ENCODE measurements around the gene IGF2BP2. TPM values are rescaled to one million over a fixed set of nuclear protein-coding genes. Genes with fewer than 3 reads are reported as not detected.

IGF2BP2 gene
- total and polyA plus RNA-seq, 2 of the 13 experiments (the other 11 are each of a cell fraction or from before 2014, with no cell fraction given), result 6.5 to 46.0 TPM

DNA sequence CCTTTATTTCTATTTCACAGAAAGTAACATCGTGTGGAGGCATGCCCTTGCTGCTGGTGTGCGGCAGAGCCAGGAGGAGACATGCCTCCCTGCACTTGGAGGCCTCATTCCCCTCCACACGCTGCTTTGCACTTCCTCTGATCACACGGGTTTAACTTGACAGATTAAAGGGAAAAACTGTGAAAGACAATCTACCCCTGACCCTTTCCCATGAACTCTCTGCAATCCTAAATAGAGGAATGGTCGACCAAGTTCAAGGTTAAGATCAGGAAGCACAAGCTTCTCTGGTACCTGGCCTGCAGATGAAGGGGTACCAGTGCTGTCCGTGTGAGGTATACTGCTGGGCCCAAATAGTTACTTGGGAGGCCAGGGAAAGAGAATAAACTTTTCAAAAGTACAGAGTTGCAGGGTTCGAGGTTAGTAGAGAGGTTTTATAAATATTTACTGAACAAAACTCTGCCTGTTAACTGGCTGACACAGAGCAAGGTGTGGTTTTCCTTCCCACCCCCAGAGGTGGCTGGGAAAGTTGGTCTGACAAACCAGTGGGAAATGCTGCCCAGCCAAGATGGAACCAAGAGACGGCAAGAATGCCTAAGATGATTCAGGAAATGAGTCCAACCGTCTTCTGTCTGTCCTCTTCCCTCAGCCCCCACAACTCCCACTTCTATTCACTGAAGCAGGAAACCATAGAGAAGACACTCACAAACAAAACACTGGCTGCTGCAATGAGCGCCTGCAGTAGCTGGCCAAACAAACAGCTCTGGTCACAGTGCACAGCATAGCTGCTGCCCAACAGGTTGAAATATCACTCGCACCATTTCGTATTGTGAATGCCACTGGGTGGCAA, 79.6 kb downstream of the IGF2BP2 start (continued):
- TF ChIP-seq MBNL3 (CRISPR knock-in tag; conservative IDR thresholded peaks at IDR 0.05), result no peak
- no peak for TF ChIP-seq JUN (CRISPR knock-in tag; IDR thresholded peaks at IDR 0.05)
- no peak for TF ChIP-seq ZNF570 (CRISPR knock-in tag; IDR thresholded peaks at IDR 0.05; ENCODE audit: borderline replicate concordance)
- TF ChIP-seq FOXM1 (CRISPR knock-in tag; IDR thresholded peaks at IDR 0.05), result no peak
- TF ChIP-seq KDM1A (CRISPR knock-in tag; IDR thresholded peaks at IDR 0.05), result no peak
- no peak for TF ChIP-seq KDM6A (CRISPR knock-in tag; IDR thresholded peaks at IDR 0.05; ENCODE audit: low read depth)
- TF ChIP-seq, protein P1, sequence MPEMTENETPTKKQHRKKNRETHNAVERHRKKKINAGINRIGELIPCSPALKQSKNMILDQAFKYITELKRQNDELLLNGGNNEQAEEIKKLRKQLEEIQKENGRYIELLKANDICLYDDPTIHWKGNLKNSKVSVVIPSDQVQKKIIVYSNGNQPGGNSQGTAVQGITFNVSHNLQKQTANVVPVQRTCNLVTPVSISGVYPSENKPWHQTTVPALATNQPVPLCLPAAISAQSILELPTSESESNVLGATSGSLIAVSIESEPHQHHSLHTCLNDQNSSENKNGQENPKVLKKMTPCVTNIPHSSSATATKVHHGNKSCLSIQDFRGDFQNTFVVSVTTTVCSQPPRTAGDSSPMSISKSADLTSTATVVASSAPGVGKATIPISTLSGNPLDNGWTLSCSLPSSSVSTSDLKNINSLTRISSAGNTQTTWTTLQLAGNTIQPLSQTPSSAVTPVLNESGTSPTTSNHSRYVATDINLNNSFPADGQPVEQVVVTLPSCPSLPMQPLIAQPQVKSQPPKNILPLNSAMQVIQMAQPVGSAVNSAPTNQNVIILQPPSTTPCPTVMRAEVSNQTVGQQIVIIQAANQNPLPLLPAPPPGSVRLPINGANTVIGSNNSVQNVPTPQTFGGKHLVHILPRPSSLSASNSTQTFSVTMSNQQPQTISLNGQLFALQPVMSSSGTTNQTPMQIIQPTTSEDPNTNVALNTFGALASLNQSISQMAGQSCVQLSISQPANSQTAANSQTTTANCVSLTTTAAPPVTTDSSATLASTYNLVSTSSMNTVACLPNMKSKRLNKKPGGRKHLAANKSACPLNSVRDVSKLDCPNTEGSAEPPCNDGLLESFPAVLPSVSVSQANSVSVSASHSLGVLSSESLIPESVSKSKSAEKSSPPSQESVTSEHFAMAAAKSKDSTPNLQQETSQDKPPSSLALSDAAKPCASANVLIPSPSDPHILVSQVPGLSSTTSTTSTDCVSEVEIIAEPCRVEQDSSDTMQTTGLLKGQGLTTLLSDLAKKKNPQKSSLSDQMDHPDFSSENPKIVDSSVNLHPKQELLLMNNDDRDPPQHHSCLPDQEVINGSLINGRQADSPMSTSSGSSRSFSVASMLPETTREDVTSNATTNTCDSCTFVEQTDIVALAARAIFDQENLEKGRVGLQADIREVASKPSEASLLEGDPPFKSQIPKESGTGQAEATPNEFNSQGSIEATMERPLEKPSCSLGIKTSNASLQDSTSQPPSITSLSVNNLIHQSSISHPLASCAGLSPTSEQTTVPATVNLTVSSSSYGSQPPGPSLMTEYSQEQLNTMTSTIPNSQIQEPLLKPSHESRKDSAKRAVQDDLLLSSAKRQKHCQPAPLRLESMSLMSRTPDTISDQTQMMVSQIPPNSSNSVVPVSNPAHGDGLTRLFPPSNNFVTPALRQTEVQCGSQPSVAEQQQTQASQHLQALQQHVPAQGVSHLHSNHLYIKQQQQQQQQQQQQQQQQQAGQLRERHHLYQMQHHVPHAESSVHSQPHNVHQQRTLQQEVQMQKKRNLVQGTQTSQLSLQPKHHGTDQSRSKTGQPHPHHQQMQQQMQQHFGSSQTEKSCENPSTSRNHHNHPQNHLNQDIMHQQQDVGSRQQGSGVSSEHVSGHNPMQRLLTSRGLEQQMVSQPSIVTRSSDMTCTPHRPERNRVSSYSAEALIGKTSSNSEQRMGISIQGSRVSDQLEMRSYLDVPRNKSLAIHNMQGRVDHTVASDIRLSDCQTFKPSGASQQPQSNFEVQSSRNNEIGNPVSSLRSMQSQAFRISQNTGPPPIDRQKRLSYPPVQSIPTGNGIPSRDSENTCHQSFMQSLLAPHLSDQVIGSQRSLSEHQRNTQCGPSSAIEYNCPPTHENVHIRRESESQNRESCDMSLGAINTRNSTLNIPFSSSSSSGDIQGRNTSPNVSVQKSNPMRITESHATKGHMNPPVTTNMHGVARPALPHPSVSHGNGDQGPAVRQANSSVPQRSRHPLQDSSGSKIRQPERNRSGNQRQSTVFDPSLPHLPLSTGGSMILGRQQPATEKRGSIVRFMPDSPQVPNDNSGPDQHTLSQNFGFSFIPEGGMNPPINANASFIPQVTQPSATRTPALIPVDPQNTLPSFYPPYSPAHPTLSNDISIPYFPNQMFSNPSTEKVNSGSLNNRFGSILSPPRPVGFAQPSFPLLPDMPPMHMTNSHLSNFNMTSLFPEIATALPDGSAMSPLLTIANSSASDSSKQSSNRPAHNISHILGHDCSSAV (CRISPR knock-in tag; IDR thresholded peaks at IDR 0.05; ENCODE audit: borderline replicate concordance), result no peak
- no peak for TF ChIP-seq SOX13 (IDR thresholded peaks at IDR 0.05)
- TF ChIP-seq SOX13 (CRISPR knock-in tag; conservative IDR thresholded peaks at IDR 0.05 in 1 of 2, IDR thresholded peaks at IDR 0.05 in 1 of 2), result peak in 1 of 2 experiments; percentile 22; a peak in 1 of 4 replicates
- TF ChIP-seq ZIK1 (CRISPR knock-in tag; IDR thresholded peaks at IDR 0.05; ENCODE audit: borderline replicate concordance, low read depth), result no peak
- no peak for TF ChIP-seq ZNF629 (CRISPR knock-in tag; conservative IDR thresholded peaks at IDR 0.05)
- peak; percentile 45; the same call in 1 of the 2 replicates for TF ChIP-seq ZNF501 (CRISPR knock-in tag; IDR thresholded peaks at IDR 0.05)
- TF ChIP-seq SSRP1 (CRISPR knock-in tag; IDR thresholded peaks at IDR 0.05), result no peak; the same call in 1 of the 2 replicates
- no peak for TF ChIP-seq SIN3A (IDR thresholded peaks at IDR 0.05; ENCODE audit: borderline replicate concordance, low read depth, low read length)
- TF ChIP-seq MTF1 (CRISPR knock-in tag; IDR thresholded peaks at IDR 0.05), result no peak
- no peak for TF ChIP-seq ZNF350 (CRISPR knock-in tag; IDR thresholded peaks at IDR 0.05; ENCODE audit: borderline replicate concordance, low read depth)
- no peak for TF ChIP-seq ZNF234 (CRISPR knock-in tag; conservative IDR thresholded peaks at IDR 0.05)
- TF ChIP-seq HOXA3 (CRISPR knock-in tag; IDR thresholded peaks at IDR 0.05), result no peak
- TF ChIP-seq, protein P2, sequence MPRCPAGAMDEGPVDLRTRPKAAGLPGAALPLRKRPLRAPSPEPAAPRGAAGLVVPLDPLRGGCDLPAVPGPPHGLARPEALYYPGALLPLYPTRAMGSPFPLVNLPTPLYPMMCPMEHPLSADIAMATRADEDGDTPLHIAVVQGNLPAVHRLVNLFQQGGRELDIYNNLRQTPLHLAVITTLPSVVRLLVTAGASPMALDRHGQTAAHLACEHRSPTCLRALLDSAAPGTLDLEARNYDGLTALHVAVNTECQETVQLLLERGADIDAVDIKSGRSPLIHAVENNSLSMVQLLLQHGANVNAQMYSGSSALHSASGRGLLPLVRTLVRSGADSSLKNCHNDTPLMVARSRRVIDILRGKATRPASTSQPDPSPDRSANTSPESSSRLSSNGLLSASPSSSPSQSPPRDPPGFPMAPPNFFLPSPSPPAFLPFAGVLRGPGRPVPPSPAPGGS (CRISPR knock-in tag; IDR thresholded peaks at IDR 0.05), result no peak
- TF ChIP-seq, protein P3, sequence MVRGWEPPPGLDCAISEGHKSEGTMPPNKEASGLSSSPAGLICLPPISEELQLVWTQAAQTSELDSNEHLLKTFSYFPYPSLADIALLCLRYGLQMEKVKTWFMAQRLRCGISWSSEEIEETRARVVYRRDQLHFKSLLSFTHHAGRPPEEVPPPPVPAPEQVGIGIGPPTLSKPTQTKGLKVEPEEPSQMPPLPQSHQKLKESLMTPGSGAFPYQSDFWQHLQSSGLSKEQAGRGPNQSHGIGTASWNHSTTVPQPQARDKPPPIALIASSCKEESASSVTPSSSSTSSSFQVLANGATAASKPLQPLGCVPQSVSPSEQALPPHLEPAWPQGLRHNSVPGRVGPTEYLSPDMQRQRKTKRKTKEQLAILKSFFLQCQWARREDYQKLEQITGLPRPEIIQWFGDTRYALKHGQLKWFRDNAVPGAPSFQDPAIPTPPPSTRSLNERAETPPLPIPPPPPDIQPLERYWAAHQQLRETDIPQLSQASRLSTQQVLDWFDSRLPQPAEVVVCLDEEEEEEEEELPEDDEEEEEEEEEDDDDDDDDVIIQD (CRISPR knock-in tag; IDR thresholded peaks at IDR 0.05; ENCODE audit: low read depth), result no peak
